D721Med (cell line): Measurements from ENCODE around the gene KRTAP10-12.

Experiments
- DNase-seq: peaks from one replicate; pipeline ENCODE4 v3.0.0; 2011; ENCODE audit warnings: low spot score; ENCODE audit not compliant: insufficient read length
- FAIRE-seq: peaks from 2 replicates; lab custom pipeline; 2011; peaks lifted over from hg19 to GRCh38; lab: Jason Lieb, UNC
- CTCF ChIP-seq: IDR thresholded peaks from 2 replicates; pipeline ENCODE4 v1.5.1; 2012; ENCODE audit warnings: mild to moderate bottlenecking, control low read depth; ENCODE audit not compliant: insufficient read depth; ENCODE audit errors: missing control alignments

Gene KRTAP10-12

DNA sequence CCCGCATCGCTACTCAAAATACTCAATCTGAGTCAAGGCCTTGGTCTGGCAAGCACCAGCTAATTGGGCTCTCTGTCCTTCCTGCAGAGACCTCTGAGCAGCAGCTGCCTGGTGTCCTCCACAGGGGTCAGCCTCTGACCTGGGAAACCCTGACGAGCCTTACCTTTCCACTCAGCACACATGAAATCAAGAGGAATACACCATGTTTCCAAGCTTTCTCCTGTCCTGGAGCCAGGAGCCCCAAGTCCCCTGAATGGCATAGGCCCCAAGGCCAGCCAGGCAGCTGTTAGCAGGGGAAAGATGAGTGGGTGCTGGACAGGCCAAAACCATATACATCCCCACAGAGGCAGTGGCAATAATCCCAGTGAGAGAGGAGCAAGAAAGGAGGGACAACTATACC lies 41.6 kb downstream of the KRTAP10-12 start:
- FAIRE-seq: no peak
- no peak for DNase-seq
- TF ChIP-seq CTCF: no peak

GRCh38 chr21:44739316-44739715 lies 42.3 kb downstream of the KRTAP10-12 start:
- no peak for FAIRE-seq
- TF ChIP-seq CTCF: no peak
- DNase-seq: no peak

DNA sequence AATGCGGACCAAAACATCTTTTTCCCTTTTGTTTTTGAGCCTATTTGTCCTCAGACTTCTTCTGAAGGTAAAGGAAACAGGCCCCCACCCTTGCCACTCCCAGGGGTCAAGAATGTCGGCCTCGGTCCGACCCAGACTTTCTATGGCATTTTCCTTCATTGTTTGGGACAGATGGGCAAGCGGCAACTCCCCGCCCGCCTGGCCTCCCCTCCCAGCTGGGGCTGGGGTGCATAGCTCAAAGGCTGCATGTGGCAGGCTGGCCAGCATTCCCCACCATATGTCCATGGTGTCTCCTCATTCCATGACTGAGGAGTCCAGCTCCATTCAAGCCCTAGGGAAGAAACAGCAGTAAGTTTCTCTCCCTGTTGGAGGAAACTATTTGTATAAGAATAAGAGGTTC lies 43.8 kb downstream of the KRTAP10-12 start:
- DNase-seq: no peak
- no peak for FAIRE-seq
- TF ChIP-seq CTCF: no peak

- DNase-seq (no peak), FAIRE-seq (no peak)
- TF ChIP-seq CTCF: no peak
Observed at GRCh38 chr21:44741921-44742320, 44.9 kb downstream of the KRTAP10-12 start.

DNA sequence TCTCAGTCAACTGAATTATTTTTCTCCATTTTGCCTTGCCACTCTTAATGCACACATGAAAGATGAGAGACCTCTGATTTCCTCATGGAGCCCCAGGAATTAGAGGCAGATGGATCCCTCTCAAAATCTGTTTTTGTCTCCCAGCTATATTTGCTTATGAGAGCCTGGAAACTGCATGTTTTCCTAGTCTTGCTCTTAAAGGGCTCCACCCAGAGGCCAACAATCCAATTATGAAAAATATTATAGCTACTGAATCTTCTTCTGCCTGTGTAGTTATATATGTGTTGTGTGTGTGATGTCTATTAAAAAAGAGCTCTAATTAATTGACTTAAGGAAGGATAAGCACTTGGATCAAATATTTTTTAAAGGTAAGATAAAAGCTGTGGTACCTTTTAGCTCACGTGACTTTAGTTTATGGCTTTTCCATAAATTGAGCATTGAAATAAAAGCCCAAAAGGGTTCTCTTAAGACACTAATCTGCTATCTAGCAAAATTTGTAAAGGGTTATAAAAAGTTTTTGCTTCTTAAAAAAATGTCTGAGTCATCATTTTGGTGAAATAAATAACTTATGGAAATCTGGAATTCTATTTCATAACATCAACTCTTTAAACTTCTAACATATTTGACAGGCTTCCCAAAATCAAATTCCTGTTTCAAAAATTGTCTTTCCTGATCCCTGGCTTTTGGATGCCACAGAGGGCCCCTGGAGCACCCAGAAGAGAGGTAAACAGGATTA lies 45.6 kb downstream of the KRTAP10-12 start:
- FAIRE-seq (no peak), DNase-seq (no peak)
- TF ChIP-seq CTCF: peak; percentile 48
